Endodermal cell (in vitro differentiated cells): ENCODE data around the gene MED29. TPM values are rescaled to one million over a fixed set of nuclear protein-coding genes. Genes with fewer than 3 reads are reported as not detected.

Experiments used
- DNase-seq: peaks from one replicate; pipeline ENCODE4 v3.0.0-alpha.2; 2017
- H3K27ac ChIP-seq: 2 replicates; pipeline ENCODE4 v1.5.1; 2013; ENCODE audit warnings: mild to moderate bottlenecking, low read depth, low read length, moderate library complexity
- H3K27me3 ChIP-seq: 2 replicates; pipeline ENCODE4 v1.6.1; 2013; ENCODE audit warnings: mild to moderate bottlenecking, low read length, moderate library complexity; ENCODE audit not compliant: insufficient read depth, control insufficient read depth, poor library complexity, severe bottlenecking
- H3K36me3 ChIP-seq: 2 replicates; pipeline ENCODE4 v1.7.0; 2013; ENCODE audit warnings: mild to moderate bottlenecking, low read length, moderate library complexity; ENCODE audit not compliant: control insufficient read depth, insufficient read depth
- H3K4me1 ChIP-seq: one replicate; pipeline ENCODE4 v1.7.0; 2013; ENCODE audit warnings: low read length; ENCODE audit not compliant: control insufficient read depth, insufficient read depth
- H3K4me3 ChIP-seq: 2 replicates; pipeline ENCODE4 v1.5.1; 2013; ENCODE audit warnings: mild to moderate bottlenecking, low read length, moderate library complexity
- H3K9ac ChIP-seq: 2 replicates; pipeline ENCODE4 v1.6.1; 2013; ENCODE audit warnings: mild to moderate bottlenecking, low read length, moderate library complexity; ENCODE audit not compliant: poor library complexity, severe bottlenecking; ENCODE audit errors: extremely low read depth
- H3K9me3 ChIP-seq: 2 replicates; pipeline ENCODE4 v1.6.1; 2013; ENCODE audit warnings: mild to moderate bottlenecking, low read length, moderate library complexity; ENCODE audit not compliant: control insufficient read depth
- H3K27ac Mint-ChIP-seq: 2 replicates; pipeline ENCODE4 v1.8.0; 2020; ENCODE audit warnings: mixed read lengths
- H3K27me3 Mint-ChIP-seq: 2 replicates; pipeline ENCODE4 v1.8.0; 2021; ENCODE audit warnings: mild to moderate bottlenecking, mixed read lengths; ENCODE audit not compliant: insufficient read depth
- H3K36me3 Mint-ChIP-seq: 2 replicates; pipeline ENCODE4 v1.8.0; 2020; ENCODE audit warnings: low read depth, mixed read lengths
- H3K4me1 Mint-ChIP-seq: 2 replicates; pipeline ENCODE4 v1.8.0; 2020; ENCODE audit warnings: mixed read lengths
- H3K4me3 Mint-ChIP-seq: 2 replicates; pipeline ENCODE4 v1.8.0; 2020; ENCODE audit warnings: mild to moderate bottlenecking, moderate library complexity, mixed read lengths
- H3K9me3 Mint-ChIP-seq: 2 replicates; pipeline ENCODE4 v1.8.0; 2020; ENCODE audit warnings: mild to moderate bottlenecking, mixed read lengths
- WGBS, 2 experiments: methylation state at CpG; one replicate each; pipeline versions ENCODE4 v1.1.5 to v1.1.7; 2013; ENCODE audit warnings: missing lambda C conversion rate in 2 of 2, mixed read lengths in 1 of 2; ENCODE audit not compliant: insufficient coverage in 1 of 2, insufficient read length in 1 of 2; 5-methylcytosine and 5-hydroxymethylcytosine counted together
- total RNA-seq, 2 donors: library from RNA; stranded (reverse); fragmentation: NEBNext Ultra II Directional in 1 of 2; extraction: Animal tissue kit (Norgen Biotek cat#: 25700) in 1 of 2; gene quantifications; 2 replicates in 1 of 2; 3 replicates in 1 of 2; pipeline ENCODE4 v1.2.1, GENCODE V29; 2021
- TF ChIP-seq, protein P1 (sequence below): fragments of 200-600 bp; sonication (generic); conservative IDR thresholded peaks from 2 replicates; pipeline ENCODE4 v1.5.0; 2021; ENCODE audit warnings: antibody characterized with exemption, mild to moderate bottlenecking

Gene MED29
- total RNA-seq, 2 donors from 2014 or later: 32.6 to 38.9 TPM

DNA sequence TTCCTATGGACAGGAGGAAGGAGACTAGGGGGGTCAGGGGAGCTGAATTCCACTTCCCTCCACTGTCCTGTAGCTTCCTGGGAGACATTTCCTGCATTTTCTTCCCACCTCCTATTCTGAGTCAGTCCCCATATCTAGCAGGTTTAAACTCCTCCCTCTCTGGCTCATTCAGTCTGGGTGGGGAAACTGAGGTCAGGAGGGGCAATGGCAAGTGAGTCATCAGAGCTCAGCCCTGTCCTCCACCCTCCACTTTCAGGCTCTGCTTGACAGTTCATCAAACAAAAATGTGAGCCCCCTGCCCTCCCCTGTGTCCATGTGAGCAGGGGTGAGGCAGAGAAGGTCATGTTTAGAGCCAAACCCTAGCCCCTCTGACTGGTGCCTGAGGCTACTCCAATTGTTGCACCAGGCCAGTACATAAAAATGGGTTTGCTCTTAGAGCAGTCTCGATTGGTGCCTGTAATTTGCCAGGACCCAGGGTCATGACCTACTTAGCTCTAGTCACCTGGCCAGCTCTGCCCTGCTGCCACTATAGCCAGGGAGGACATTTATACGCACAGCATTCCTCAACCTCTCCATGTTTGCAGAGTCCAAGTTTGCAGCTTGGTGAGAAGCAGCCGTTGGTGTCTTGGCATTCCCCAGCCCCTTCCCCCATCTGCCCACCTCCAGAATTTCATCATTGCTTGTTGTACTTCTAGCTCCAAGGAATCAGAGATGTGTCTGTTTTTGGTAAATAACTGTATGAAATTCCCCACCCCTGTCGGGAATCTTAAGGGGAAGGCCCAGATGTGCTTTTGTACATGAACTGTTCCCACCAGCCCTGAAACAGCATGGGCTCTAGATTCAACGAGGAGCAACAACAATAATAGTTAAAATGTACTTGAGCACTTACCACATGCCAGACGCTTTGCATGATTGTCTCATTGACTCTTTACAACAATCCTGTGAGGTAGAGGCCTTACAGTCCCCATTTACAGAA, 28.2 kb upstream of the MED29 start:
- 88 to 89% methylated on average over 5 to 6 of the region's 6 CpGs for WGBS, 2 experiments
- Histone ChIP-seq H3K9ac (no peak overlapping the region), H3K4me3 (no peak overlapping the region), H3K4me1 (no peaks in the 10 kb centered on the region), H3K27me3 (no peaks in the 10 kb centered on the region), H3K27ac (no peak overlapping the region), H3K9me3 (no peaks in the 10 kb centered on the region), H3K36me3 (peaks cover 75% of the 10 kb centered on the region)
- DNase-seq: no peak
- peaks cover 74% of the 10 kb centered on the region for H3K36me3 Mint-ChIP-seq
- TF ChIP-seq, protein P1, sequence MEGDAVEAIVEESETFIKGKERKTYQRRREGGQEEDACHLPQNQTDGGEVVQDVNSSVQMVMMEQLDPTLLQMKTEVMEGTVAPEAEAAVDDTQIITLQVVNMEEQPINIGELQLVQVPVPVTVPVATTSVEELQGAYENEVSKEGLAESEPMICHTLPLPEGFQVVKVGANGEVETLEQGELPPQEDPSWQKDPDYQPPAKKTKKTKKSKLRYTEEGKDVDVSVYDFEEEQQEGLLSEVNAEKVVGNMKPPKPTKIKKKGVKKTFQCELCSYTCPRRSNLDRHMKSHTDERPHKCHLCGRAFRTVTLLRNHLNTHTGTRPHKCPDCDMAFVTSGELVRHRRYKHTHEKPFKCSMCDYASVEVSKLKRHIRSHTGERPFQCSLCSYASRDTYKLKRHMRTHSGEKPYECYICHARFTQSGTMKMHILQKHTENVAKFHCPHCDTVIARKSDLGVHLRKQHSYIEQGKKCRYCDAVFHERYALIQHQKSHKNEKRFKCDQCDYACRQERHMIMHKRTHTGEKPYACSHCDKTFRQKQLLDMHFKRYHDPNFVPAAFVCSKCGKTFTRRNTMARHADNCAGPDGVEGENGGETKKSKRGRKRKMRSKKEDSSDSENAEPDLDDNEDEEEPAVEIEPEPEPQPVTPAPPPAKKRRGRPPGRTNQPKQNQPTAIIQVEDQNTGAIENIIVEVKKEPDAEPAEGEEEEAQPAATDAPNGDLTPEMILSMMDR: no peak
- H3K4me3 Mint-ChIP-seq: no peak overlapping the region
- H3K27ac Mint-ChIP-seq: no peak overlapping the region
- no peaks in the 10 kb centered on the region for H3K27me3 Mint-ChIP-seq
- H3K9me3 Mint-ChIP-seq: no peaks in the 10 kb centered on the region
- H3K4me1 Mint-ChIP-seq: no peaks in the 10 kb centered on the region

DNA sequence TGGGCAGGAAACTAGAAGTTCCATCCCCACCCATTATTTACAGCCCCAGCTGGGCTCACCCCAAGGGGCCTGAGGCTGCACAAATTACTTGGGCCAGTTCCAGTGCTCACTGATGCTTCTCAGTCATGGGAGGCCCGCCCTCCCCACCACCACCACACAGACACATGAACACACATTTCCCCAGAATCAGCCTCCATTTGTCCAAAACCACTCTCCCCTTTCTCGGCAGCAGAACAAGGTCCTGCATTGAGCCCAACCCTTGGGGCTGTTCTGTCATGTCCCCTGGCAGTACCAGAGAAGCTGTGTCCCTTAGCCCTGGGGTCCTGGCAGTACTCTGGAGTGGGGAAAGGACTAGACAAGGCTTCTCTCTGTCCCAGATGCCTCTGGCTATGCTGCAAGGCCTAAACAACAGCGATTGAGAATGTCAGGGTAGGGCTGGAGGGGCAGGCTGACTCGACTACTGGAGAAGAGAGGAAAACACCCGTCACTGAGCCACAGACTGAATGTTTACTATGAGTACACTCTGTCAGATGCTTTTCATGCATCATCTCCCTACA, 27.2 kb upstream of the MED29 start:
- no peak overlapping the region for H3K4me3 Mint-ChIP-seq
- TF ChIP-seq, protein P1: no peak
- no peaks in the 10 kb centered on the region for H3K27me3 Mint-ChIP-seq

DNA sequence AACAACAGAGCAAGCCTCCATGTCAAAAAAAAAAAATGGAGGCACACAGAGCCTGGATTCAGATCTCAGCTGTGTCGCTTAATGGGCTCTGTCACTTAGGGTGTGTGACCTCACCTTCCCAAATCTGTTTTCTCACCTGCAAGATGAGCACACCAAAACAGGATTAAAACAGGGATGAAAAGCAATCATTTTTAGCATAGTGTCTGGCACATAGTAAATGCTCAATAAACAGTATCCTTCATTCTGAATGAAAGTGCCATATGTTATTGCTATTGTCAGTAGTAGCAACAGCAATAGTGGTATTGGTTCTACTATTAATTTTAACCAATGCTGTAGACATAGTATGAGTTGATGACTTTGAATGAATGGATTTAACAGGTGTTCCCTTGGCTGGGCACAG, 25.6 kb upstream of the MED29 start:
- Mint-ChIP-seq H3K36me3 (peaks cover 74% of the 10 kb centered on the region), H3K4me3 (no peak overlapping the region)

More for the DNA sequence above, 27.2 kb upstream of the MED29 start:
- Mint-ChIP-seq H3K9me3 (no peaks in the 10 kb centered on the region), H3K4me1 (no peaks in the 10 kb centered on the region), H3K27ac (no peak overlapping the region), H3K36me3 (peaks cover 73% of the 10 kb centered on the region)
- H3K27me3 ChIP-seq: no peaks in the 10 kb centered on the region
- 92% methylated on average over 5 of the region's 5 CpGs; no CpG with 5 or more reads in 1 of the 2 experiments for WGBS, 2 experiments
- no peaks in the 10 kb centered on the region for H3K9me3 ChIP-seq
- H3K27ac ChIP-seq: no peak overlapping the region
- H3K4me3 ChIP-seq: no peak overlapping the region
- no peaks in the 10 kb centered on the region for H3K4me1 ChIP-seq
- no peak for DNase-seq
- H3K36me3 ChIP-seq: peaks cover 72% of the 10 kb centered on the region
- H3K9ac ChIP-seq: no peak overlapping the region

More for the DNA sequence above, 25.6 kb upstream of the MED29 start:
- Histone ChIP-seq H3K27me3 (no peaks in the 10 kb centered on the region), H3K9me3 (no peaks in the 10 kb centered on the region), H3K36me3 (peaks cover 75% of the 10 kb centered on the region), H3K4me1 (no peaks in the 10 kb centered on the region), H3K9ac (no peak overlapping the region), H3K27ac (no peak overlapping the region), H3K4me3 (no peak overlapping the region)
- H3K4me1 Mint-ChIP-seq: no peaks in the 10 kb centered on the region
- no peaks in the 10 kb centered on the region for H3K9me3 Mint-ChIP-seq
- WGBS, 2 experiments: 100% methylated on average over 1 of the region's 1 CpG
- DNase-seq: no peak
- TF ChIP-seq, protein P1: no peak
- H3K27ac Mint-ChIP-seq: no peak overlapping the region
- H3K27me3 Mint-ChIP-seq: no peaks in the 10 kb centered on the region
